GM12878 (cell line): Measurements from ENCODE around the gene CFAP47. TPM values are rescaled to one million over a fixed set of nuclear protein-coding genes. Genes with fewer than 3 reads are reported as not detected.

Source experiments
- ATAC-seq: fragments of 200-7000 bp; cut with Tn5 transposase; 3 replicates; pipeline ENCODE4 v1.9.1; 2020; ENCODE audit warnings: mild to moderate bottlenecking, moderate library complexity
- BruUV-seq: library from RNA; stranded (reverse); fragments of 400-500 nt; replicated peaks from 2 replicates; lab custom pipeline; 2021; lab: Mats Ljungman, UMichigan
- CTCF ChIA-PET: fragments of 300-600 bp; sonication (Branson Sonifier 250); formaldehyde crosslinking; extraction: SDS; loops from one replicate; lab custom pipeline; 2021; ENCODE audit warnings: inconsistent platforms; lab: Yijun Ruan, JAX
- POLR2A ChIA-PET: fragments of 350-600 bp; formaldehyde crosslinking; extraction: SDS; loops from one replicate; lab custom pipeline; 2021; ENCODE audit warnings: inconsistent platforms; lab: Charles Lee
- RAD21 ChIA-PET: fragments of 300-600 bp; sonication (Branson Sonifier 250); formaldehyde crosslinking; loops from one replicate; lab custom pipeline; 2023; ENCODE audit warnings: antibody characterized with exemption; ENCODE audit not compliant: unreplicated experiment; lab: Charles Lee
- SMC1A ChIA-PET: fragments of 300-600 bp; sonication (Branson Sonifier 250); formaldehyde crosslinking; loops from one replicate; lab custom pipeline; 2023; ENCODE audit not compliant: unreplicated experiment, uncharacterized antibody; lab: Charles Lee
- DNase-seq: peaks from one replicate; pipeline ENCODE4 v3.0.0-alpha.2; 2011; ENCODE audit warnings: low read depth, low spot score
- FAIRE-seq: peaks from 3 replicates; lab custom pipeline; 2011; peaks lifted over from hg19 to GRCh38; lab: Jason Lieb, UNC
- H2AFZ ChIP-seq: 2 replicates; pipeline ENCODE4 v1.6.0; 2011; ENCODE audit warnings: low read depth, low read length, control low read depth; ENCODE audit not compliant: control insufficient read depth
- H3K27ac ChIP-seq: 2 replicates; pipeline ENCODE4 v1.5.1; 2011; ENCODE audit warnings: control low read depth; ENCODE audit not compliant: control insufficient read depth, insufficient read depth
- H3K27me3 ChIP-seq, 2 experiments: replicated peaks in 1 of 2; 2 replicates each; pipeline versions ENCODE4 v1.6.0 to v1.6.1; 2011; ENCODE audit warnings: low read length in 1 of 2; ENCODE audit not compliant: control insufficient read depth in 2 of 2, insufficient read depth in 2 of 2
- H3K36me3 ChIP-seq, 2 experiments: 2 replicates each; pipeline ENCODE4 v1.5.1; 2011; ENCODE audit warnings: low read length in 1 of 2; ENCODE audit not compliant: control insufficient read depth in 2 of 2, insufficient read depth in 2 of 2
- H3K4me1 ChIP-seq: 2 replicates; pipeline ENCODE4 v1.6.1; 2011; ENCODE audit warnings: mild to moderate bottlenecking, low read length, moderate library complexity, mixed read lengths; ENCODE audit not compliant: control insufficient read depth, insufficient read depth
- H3K4me2 ChIP-seq: 2 replicates; pipeline ENCODE4 v1.6.0; 2011; ENCODE audit warnings: control low read depth; ENCODE audit not compliant: control insufficient read depth, insufficient read depth
- H3K4me3 ChIP-seq: fragments of 200-600 bp; sonication (generic); 2 replicates; pipeline ENCODE4 v1.5.1; 2016
- H3K79me2 ChIP-seq: 2 replicates; pipeline ENCODE4 v1.6.0; 2011; ENCODE audit warnings: low read length; ENCODE audit not compliant: control insufficient read depth, insufficient read depth
- H3K9ac ChIP-seq: 2 replicates; pipeline ENCODE4 v1.8.0; 2011; ENCODE audit warnings: low read length, control low read depth, mixed read lengths; ENCODE audit not compliant: control insufficient read depth, insufficient read depth
- H3K9me3 ChIP-seq: replicated peaks from 3 replicates; pipeline ENCODE4 v1.5.1; 2011; ENCODE audit warnings: mild to moderate bottlenecking, low read length; ENCODE audit not compliant: control insufficient read depth, insufficient read depth
- H4K20me1 ChIP-seq: 2 replicates; pipeline ENCODE4 v1.6.0; 2011; ENCODE audit not compliant: control insufficient read depth, insufficient read depth
- EZH2 ChIP-seq: IDR thresholded peaks from 2 replicates; pipeline ENCODE4 v1.6.1; 2012; ENCODE audit warnings: low read depth, mild to moderate bottlenecking, control low read depth, inconsistent platforms, low read length, borderline replicate concordance; ENCODE audit not compliant: control insufficient read depth
- IKZF2 ChIP-seq, 2 experiments: fragments of 450-650 bp; IDR thresholded peaks; 2 replicates each; pipeline ENCODE4 v1.6.1; 2017; ENCODE audit warnings: mild to moderate bottlenecking in 2 of 2, moderate library complexity in 2 of 2
- MXI1 ChIP-seq: fragments of 150-350 bp; IDR thresholded peaks from 2 replicates; pipeline ENCODE4 v1.6.1; 2011; ENCODE audit warnings: low read depth, mild to moderate bottlenecking, inconsistent platforms, low read length, improper control_type of control experiment
- WGBS: methylation state at CpG from one replicate; pipeline ENCODE4 v1.1.6; 2016; ENCODE audit warnings: low lambda C conversion rate; ENCODE audit not compliant: insufficient replicate concordance, insufficient coverage; ENCODE audit errors: missing lambda C conversion rate; 5-methylcytosine and 5-hydroxymethylcytosine counted together
- in situ Hi-C: fragments of 300-500 bp; cut with MboI; formaldehyde crosslinking; loops from 9 replicates; pipeline ENCODE4 v1.14.3; 2018; ENCODE audit warnings: mixed read lengths
- intact Hi-C: fragments of 100-400 bp; cut with micrococcal nuclease; formaldehyde crosslinking; loops from one replicate; pipeline ENCODE4 v1.14.2; 2022; ENCODE audit not compliant: unreplicated experiment
- polyA plus RNA-seq, 11 experiments: library from polyadenylated mRNA; depleted of rRNA in 4 of 11; unstranded in 6 of 11; stranded (reverse) in 5 of 11; fragments of >200 nt; fragmentation: Nextera tagmentation in 4 of 11; fragmentation: Illumina TruSeq in 1 of 11; extraction: Ambion mirVana in 4 of 11; extraction: Trizol in 1 of 11; gene quantifications; 1 replicate in 1 of 11; 2 replicates in 10 of 11; pipeline versions ENCODE4 v1.2.1 to v1.2.3, GENCODE V29; 2011 to 2016; ENCODE audit warnings: inconsistent platforms in 2 of 11, missing spikeins in 2 of 11, low read depth in 1 of 11
- small RNA-seq: library from RNA; depleted of rRNA; stranded (forward); fragments of <200 nt; gene quantifications from one replicate; pipeline ENCODE3, GENCODE V24; 2014
- total RNA-seq, 4 experiments: library from RNA; depleted of rRNA in 3 of 4; stranded (reverse); fragments of >200 nt in 3 of 4; fragmentation: Illumina TruSeq in 1 of 4; extraction: Trizol in 1 of 4; gene quantifications; 2 replicates each; pipeline versions ENCODE4 v1.2.1 to v1.2.3, GENCODE V29; 2013 to 2021

The CFAP47 gene
- total and polyA plus RNA-seq, 10 of the 15 experiments (the other 5 are each of a cell fraction or from before 2014, with no cell fraction given) = 0.02 to 0.88 (median 0.06) TPM; not detected in 3

- Histone ChIP-seq H3K27me3 (no peaks in the 10 kb centered on the region), H3K79me2 (no peaks in the 10 kb centered on the region), H3K36me3 (no peaks in the 10 kb centered on the region), H2AFZ (no peak overlapping the region), H4K20me1 (no peaks in the 10 kb centered on the region), H3K4me2 (no peak overlapping the region), H3K4me3 (no peak overlapping the region), H3K9me3 (no peaks in the 10 kb centered on the region), H3K4me1 (no peaks in the 10 kb centered on the region), H3K27ac (no peak overlapping the region), H3K9ac (no peak overlapping the region)
- SMC1A ChIA-PET = no interaction called here
- 7% methylated on average over 1 of the region's 1 CpG for WGBS
- ATAC-seq = no peak
- no peak for DNase-seq
- CTCF ChIA-PET = no interaction called here
- in situ Hi-C loops (no loop called here), intact Hi-C loops (no loop called here)
- RAD21 ChIA-PET = no interaction called here
- FAIRE-seq = no peak
- TF ChIP-seq EZH2 (no peak), IKZF2 (IDR thresholded peaks at IDR 0.05) (no peak), MXI1 (no peak)
- POLR2A ChIA-PET = no interaction called here
- no TSS peak for BruUV-seq
These were observed 515.0 kb downstream of the CFAP47 start for GRCh38 chrX:36434522-36434921.

Small RNAs within 50 kb of the gene (small RNA-seq; reads per million reads assigned to genes)
- not detected for gene RNU6-641P

Other genes with a start within 250 kb of the CFAP47 start
- 0.11 and 0.16 TPM in 2 replicates for gene MAGEB16, start 121.4 kb upstream of the CFAP47 start, total RNA-seq (2014; rRNA removed)
- 0.09 and 0.28 TPM in 2 replicates for gene MAGEB16, start 121.4 kb upstream of the CFAP47 start, total RNA-seq (2014; rRNA removed; fragmentation: Illumina TruSeq; extraction: Trizol)
- gene MAGEB16, start 121.4 kb upstream of the CFAP47 start, total RNA-seq (2021) = 0.13 TPM in 1 of 2 replicates, not detected in the other
- gene MAGEB16, start 121.4 kb upstream of the CFAP47 start, polyA plus RNA-seq (2011; rRNA removed) = 0.04 TPM in 1 of 2 replicates, not detected in the other
- 0.10 and 0.24 TPM in 2 replicates for gene MAGEB16, start 121.4 kb upstream of the CFAP47 start, polyA plus RNA-seq (2014; fragmentation: Illumina TruSeq; extraction: Trizol)
- gene MAGEB16, start 121.4 kb upstream of the CFAP47 start, polyA plus RNA-seq (2014; fragmentation: Nextera tagmentation; extraction: Ambion mirVana) = under 1 TPM; 0.21 to 0.35 TPM
- 0.22 TPM in 1 of 2 replicates, not detected in the other for gene MAGEB16, start 121.4 kb upstream of the CFAP47 start, polyA plus RNA-seq (2014; rRNA removed)
- under 1 TPM in 1 of 2 experiments, not detected in 1; 0.09 TPM for gene MAGEB16, start 121.4 kb upstream of the CFAP47 start, polyA plus RNA-seq (2016; fragmentation: Nextera tagmentation; extraction: Ambion mirVana)